ENCODE results near the gene CDH4. TPM values are rescaled to one million over a fixed set of nuclear protein-coding genes. Genes with fewer than 3 reads are reported as not detected.

CDH4 gene
- polyA plus RNA-seq, 1 experiment: 1.5 TPM

- POLR2A ChIA-PET: no interaction called here
These were observed 635.6 kb downstream of the CDH4 start for GRCh38 chr20:61887596-61888093.

GRCh38 chr20:61888101-61888865 is 636.2 kb downstream of the CDH4 start:
- no peak overlapping the region for H3K4me3 ChIP-seq (ENCODE audit: low read depth, low read length)
- H3K27me3 ChIP-seq (ENCODE audit: control insufficient read depth, insufficient read depth, low read length): no peaks in the 10 kb centered on the region
- ChIA-PET POLR2A (no interaction called here), CTCF (interaction anchor here (1.2 to 2.3 kb wide), 2 partner anchors 8 to 23 kb away, joined by 5 to 6 read pairs; no protein-coding TSS in a partner anchor)
- DNase-seq (ENCODE audit: low read depth): no peak
- no peak for TF ChIP-seq CTCF (IDR thresholded peaks at IDR 0.05; ENCODE audit: insufficient read depth, low read depth, low read length)
- H3K36me3 ChIP-seq (ENCODE audit: control insufficient read depth, insufficient read depth, low read length): no peaks in the 10 kb centered on the region

More at GRCh38 chr20:61887596-61888093, 635.6 kb downstream of the CDH4 start:
- CTCF ChIA-PET: interaction anchor here (1.0 to 2.3 kb wide), 4 partner anchors 9 to 156 kb away, joined by 3 to 6 read pairs (median 6); no protein-coding TSS in a partner anchor
- TF ChIP-seq CTCF (IDR thresholded peaks at IDR 0.05; ENCODE audit: insufficient read depth, low read depth, low read length): no peak
- Histone ChIP-seq H3K36me3 (ENCODE audit: control insufficient read depth, insufficient read depth, low read length) (no peaks in the 10 kb centered on the region), H3K27me3 (ENCODE audit: control insufficient read depth, insufficient read depth, low read length) (no peaks in the 10 kb centered on the region), H3K4me3 (ENCODE audit: low read depth, low read length) (no peak overlapping the region)
- DNase-seq (ENCODE audit: low read depth): no peak

- POLR2A ChIA-PET: no interaction called here
- Histone ChIP-seq H3K36me3 (ENCODE audit: control insufficient read depth, insufficient read depth, low read length) (no peaks in the 10 kb centered on the region), H3K4me3 (ENCODE audit: low read depth, low read length) (no peak overlapping the region), H3K27me3 (ENCODE audit: control insufficient read depth, insufficient read depth, low read length) (no peaks in the 10 kb centered on the region)
- CTCF ChIA-PET: no interaction called here
- DNase-seq (ENCODE audit: low read depth): no peak
- TF ChIP-seq CTCF (IDR thresholded peaks at IDR 0.05; ENCODE audit: insufficient read depth, low read depth, low read length): no peak
These were observed 637.6 kb downstream of the CDH4 start for GRCh38 chr20:61889659-61890058.

GRCh38 chr20:61890210-61890609 is 638.1 kb downstream of the CDH4 start:
- Histone ChIP-seq H3K27me3 (ENCODE audit: control insufficient read depth, insufficient read depth, low read length) (no peaks in the 10 kb centered on the region), H3K36me3 (ENCODE audit: control insufficient read depth, insufficient read depth, low read length) (no peaks in the 10 kb centered on the region), H3K4me3 (ENCODE audit: low read depth, low read length) (no peak overlapping the region)
- no peak for TF ChIP-seq CTCF (IDR thresholded peaks at IDR 0.05; ENCODE audit: insufficient read depth, low read depth, low read length)
- DNase-seq (ENCODE audit: low read depth): no peak
- POLR2A ChIA-PET: no interaction called here
- CTCF ChIA-PET: no interaction called here

- Histone ChIP-seq H3K4me3 (ENCODE audit: low read depth, low read length) (no peak overlapping the region), H3K27me3 (ENCODE audit: control insufficient read depth, insufficient read depth, low read length) (no peaks in the 10 kb centered on the region), H3K36me3 (ENCODE audit: control insufficient read depth, insufficient read depth, low read length) (no peaks in the 10 kb centered on the region)
- no peak for TF ChIP-seq CTCF (IDR thresholded peaks at IDR 0.05; ENCODE audit: insufficient read depth, low read depth, low read length)
- DNase-seq (ENCODE audit: low read depth): no peak
- CTCF ChIA-PET: no interaction called here
- POLR2A ChIA-PET: no interaction called here
These were observed 639.4 kb downstream of the CDH4 start for GRCh38 chr20:61891476-61891875.

All from BJ (cell line).